Measurements from ENCODE around the gene GPATCH4. TPM values are rescaled to one million over a fixed set of nuclear protein-coding genes. Genes with fewer than 3 reads are reported as not detected.

Gene GPATCH4
- 102 and 104 TPM in 2 replicates for total RNA-seq

DNA sequence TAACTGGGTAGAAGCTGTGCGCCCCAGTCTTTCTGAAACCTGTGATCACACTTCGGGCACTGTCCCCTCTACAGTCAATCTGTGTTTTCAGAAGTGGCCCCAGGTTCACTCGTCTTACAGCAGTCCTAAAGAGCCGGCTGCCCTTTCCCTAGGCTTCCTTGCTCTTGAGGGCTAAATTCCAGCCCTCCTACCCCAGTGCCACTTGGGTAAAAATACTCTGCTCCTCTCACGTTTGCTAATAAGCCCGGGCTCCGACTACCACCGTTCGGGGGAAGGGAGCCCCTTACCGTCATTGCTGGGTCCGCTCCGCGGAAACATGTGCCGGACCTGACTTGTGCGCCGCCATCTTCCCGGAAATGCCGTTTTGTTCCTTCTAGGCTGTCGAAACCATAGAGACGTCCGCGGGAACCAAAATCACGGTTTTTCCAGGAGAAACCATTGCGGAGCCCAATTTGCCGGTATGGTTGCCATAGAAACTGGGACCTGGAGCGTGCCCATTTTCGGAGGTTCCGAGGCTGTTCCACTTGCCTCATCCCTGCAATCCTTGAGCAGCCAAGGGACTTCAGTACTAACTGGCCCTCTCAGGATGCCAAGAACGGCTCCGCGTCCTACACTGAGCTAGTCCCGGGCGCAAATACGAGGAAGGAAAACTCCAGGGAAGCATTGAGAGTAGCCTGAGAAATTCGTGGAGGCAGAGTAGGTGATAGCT lies at the start of gene GPATCH4:
Gene GPATCH4 (minus strand): TSS at position 358 of the 709 bp plus-strand sequence.
- H3K27me3 Mint-ChIP-seq (ENCODE audit: insufficient read depth), result no peaks in the 10 kb centered on the region
- H3K9me3 Mint-ChIP-seq, result no peaks in the 10 kb centered on the region
- DNase-seq (ENCODE audit: low spot score), result peak; percentile 76
- H3K36me3 Mint-ChIP-seq (ENCODE audit: low read depth), result peaks cover 30% of the 10 kb centered on the region
- peaks cover 37% of the 10 kb centered on the region for H3K4me1 Mint-ChIP-seq (ENCODE audit: low read depth)
- H3K4me3 Mint-ChIP-seq, result peak within 1 kb of the TSS; percentile 100
- intact Hi-C loops (cut with micrococcal nuclease), result loop anchor here (1.0 to 5.0 kb wide), 6 partner anchors 10 to 166 kb away; partner anchors contain the start of genes NAXE and PRCC
- H3K27ac Mint-ChIP-seq, result peak within 1 kb of the TSS; percentile 99

DNA sequence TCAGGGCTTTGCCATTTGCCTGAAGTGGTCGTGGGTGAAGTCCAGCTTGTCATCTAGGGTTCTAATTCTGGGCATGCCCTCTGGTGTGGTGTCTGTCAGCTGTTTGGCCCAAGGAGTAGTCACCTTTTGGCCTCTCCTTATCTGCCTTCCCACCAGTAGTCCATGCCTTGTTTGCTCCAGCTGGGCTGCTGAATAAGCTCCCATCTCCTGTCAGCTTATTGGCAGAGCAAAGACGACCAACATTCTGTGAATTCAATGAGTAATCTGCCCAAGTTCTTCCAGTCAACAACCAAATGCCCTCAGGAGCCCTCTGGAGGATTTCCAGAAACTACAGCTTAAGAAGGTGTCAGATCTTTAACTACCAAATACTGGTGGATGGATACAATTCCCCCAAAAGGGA lies 47.7 kb upstream of the GPATCH4 start:
- Mint-ChIP-seq H3K4me3 (no peak overlapping the region), H3K4me1 (ENCODE audit: low read depth) (peaks cover 20% of the 10 kb centered on the region), H3K27me3 (ENCODE audit: insufficient read depth) (peaks cover 60% of the 10 kb centered on the region), H3K27ac (no peak overlapping the region), H3K36me3 (ENCODE audit: low read depth) (peaks cover 2% of the 10 kb centered on the region), H3K9me3 (no peaks in the 10 kb centered on the region)
- no peak for DNase-seq (ENCODE audit: low spot score)
- intact Hi-C loops (cut with micrococcal nuclease), result no loop called here

DNA sequence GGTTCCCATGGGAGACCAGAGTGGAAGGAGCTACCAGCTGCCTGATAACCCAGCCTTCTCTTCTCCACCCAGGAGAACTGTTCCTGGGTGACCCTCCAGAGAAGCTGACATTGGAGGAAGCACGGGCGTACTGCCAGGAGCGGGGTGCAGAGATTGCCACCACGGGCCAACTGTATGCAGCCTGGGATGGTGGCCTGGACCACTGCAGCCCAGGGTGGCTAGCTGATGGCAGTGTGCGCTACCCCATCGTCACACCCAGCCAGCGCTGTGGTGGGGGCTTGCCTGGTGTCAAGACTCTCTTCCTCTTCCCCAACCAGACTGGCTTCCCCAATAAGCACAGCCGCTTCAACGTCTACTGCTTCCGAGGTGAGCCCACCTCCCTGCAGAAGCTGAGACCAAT lies 47.2 kb upstream of the GPATCH4 start:
- DNase-seq (ENCODE audit: low spot score), result no peak
- H3K9me3 Mint-ChIP-seq, result no peaks in the 10 kb centered on the region
- peaks cover 63% of the 10 kb centered on the region for H3K27me3 Mint-ChIP-seq (ENCODE audit: insufficient read depth)
- peaks cover 24% of the 10 kb centered on the region for H3K4me1 Mint-ChIP-seq (ENCODE audit: low read depth)
- no peak overlapping the region for H3K4me3 Mint-ChIP-seq
- no peak overlapping the region for H3K27ac Mint-ChIP-seq
- intact Hi-C loops (cut with micrococcal nuclease), result no loop called here
- H3K36me3 Mint-ChIP-seq (ENCODE audit: low read depth), result peaks cover 3% of the 10 kb centered on the region

DNA sequence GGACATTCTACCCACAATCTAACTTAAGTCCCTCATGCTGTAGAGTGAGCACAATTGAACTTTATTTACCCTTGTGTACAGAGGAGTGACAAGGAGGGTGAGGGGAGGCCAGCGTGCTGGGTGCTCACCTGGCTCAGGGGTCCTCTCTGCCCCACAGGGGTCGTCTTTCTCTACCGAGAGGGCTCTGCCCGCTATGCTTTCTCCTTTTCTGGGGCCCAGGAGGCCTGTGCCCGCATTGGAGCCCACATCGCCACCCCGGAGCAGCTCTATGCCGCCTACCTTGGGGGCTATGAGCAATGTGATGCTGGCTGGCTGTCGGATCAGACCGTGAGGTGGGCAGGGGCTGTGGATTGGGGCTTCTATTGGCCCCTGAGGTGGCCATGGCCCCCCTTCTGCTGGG lies 46.1 kb upstream of the GPATCH4 start:
- no peak overlapping the region for H3K4me3 Mint-ChIP-seq
- peaks cover 5% of the 10 kb centered on the region for H3K36me3 Mint-ChIP-seq (ENCODE audit: low read depth)
- H3K4me1 Mint-ChIP-seq (ENCODE audit: low read depth), result peaks cover 35% of the 10 kb centered on the region
- no peaks in the 10 kb centered on the region for H3K9me3 Mint-ChIP-seq
- intact Hi-C loops (cut with micrococcal nuclease), result no loop called here
- H3K27ac Mint-ChIP-seq, result no peak overlapping the region
- H3K27me3 Mint-ChIP-seq (ENCODE audit: insufficient read depth), result peaks cover 67% of the 10 kb centered on the region
- no peak for DNase-seq (ENCODE audit: low spot score)

DNA sequence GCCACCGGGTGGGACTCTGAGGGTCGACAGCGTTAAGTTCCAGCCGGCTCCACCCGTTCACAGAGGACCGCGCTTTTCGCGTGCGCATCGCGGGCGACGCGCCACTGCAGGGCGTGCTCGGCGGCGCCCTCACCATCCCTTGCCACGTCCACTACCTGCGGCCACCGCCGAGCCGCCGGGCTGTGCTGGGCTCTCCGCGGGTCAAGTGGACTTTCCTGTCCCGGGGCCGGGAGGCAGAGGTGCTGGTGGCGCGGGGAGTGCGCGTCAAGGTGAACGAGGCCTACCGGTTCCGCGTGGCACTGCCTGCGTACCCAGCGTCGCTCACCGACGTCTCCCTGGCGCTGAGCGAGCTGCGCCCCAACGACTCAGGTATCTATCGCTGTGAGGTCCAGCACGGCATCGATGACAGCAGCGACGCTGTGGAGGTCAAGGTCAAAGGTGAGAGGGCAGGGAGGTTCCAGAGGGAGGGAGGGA lies 45.5 kb upstream of the GPATCH4 start:
- Mint-ChIP-seq H3K27ac (no peak overlapping the region), H3K4me3 (no peak overlapping the region), H3K4me1 (ENCODE audit: low read depth) (peaks cover 37% of the 10 kb centered on the region), H3K27me3 (ENCODE audit: insufficient read depth) (peaks cover 64% of the 10 kb centered on the region), H3K9me3 (no peaks in the 10 kb centered on the region), H3K36me3 (ENCODE audit: low read depth) (peaks cover 5% of the 10 kb centered on the region)
- intact Hi-C loops (cut with micrococcal nuclease), result no loop called here
- DNase-seq (ENCODE audit: low spot score), result no peak

DNA sequence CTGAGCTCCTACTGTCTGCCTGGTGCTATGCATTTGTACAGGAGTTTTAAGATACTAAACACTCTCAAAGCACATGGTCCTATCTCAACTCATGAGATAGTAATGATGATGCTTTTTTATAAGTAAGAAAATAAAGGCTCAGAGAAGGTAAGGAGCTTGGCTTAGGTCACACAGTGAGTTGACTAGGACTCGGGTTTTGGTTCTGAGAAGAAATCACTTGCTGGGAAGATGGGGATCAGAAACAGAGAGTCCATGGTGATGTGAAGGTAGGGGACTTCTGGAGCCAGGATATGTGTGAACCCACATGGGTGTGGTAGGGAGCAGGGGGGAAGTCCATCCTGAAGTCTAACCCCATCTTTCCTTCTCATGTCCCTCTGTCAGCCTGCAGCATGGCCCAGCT lies 44.4 kb upstream of the GPATCH4 start:
- intact Hi-C loops (cut with micrococcal nuclease), result no loop called here
- Mint-ChIP-seq H3K4me1 (ENCODE audit: low read depth) (peaks cover 42% of the 10 kb centered on the region), H3K9me3 (no peaks in the 10 kb centered on the region), H3K36me3 (ENCODE audit: low read depth) (peaks cover 5% of the 10 kb centered on the region), H3K27ac (no peak overlapping the region), H3K27me3 (ENCODE audit: insufficient read depth) (peaks cover 73% of the 10 kb centered on the region), H3K4me3 (no peak overlapping the region)
- no peak for DNase-seq (ENCODE audit: low spot score)

DNA sequence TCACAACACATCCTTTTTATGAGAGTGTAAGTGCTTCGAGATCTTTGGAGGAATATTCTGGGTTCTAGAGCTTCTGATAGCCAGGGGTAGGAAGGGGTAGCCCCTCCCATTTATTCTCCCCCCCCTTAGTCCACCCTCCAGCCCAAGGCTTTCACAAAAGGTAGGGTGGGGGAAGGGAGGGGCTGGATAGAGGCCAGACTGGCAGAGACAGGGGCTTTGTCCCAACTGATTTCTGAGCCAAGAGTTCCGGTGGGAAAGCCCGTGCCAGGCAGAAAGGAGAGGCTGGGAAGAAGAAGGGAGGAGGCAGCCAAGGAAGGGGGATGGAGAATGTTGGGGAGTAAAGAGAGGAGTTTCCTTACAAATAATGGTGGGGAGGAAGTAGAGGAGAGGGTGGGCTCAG lies 43.8 kb upstream of the GPATCH4 start:
- DNase-seq (ENCODE audit: low spot score), result no peak
- Mint-ChIP-seq H3K4me1 (ENCODE audit: low read depth) (peaks cover 42% of the 10 kb centered on the region), H3K4me3 (no peak overlapping the region), H3K27ac (no peak overlapping the region), H3K27me3 (ENCODE audit: insufficient read depth) (peaks cover 75% of the 10 kb centered on the region), H3K9me3 (no peaks in the 10 kb centered on the region), H3K36me3 (ENCODE audit: low read depth) (peaks cover 5% of the 10 kb centered on the region)
- intact Hi-C loops (cut with micrococcal nuclease), result no loop called here

DNA sequence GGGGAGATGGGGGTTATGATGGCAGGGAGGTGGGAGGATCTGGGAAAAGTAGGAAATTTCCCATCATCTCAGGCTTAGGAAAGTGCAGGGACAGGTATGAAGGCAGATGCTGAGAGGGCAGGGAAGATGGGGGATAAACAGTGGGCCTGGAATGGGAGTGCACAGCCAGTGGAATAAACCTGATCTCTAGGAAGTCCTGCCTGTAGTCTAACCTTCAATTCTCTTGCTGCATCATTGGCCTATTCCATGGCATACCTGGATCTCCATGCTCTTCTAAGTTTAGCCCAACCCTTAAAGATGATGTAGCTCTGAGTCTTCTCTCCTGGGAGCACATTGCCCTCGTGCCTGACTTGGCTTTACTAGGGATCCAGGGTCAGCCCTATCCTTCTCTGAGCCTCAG lies 43.4 kb upstream of the GPATCH4 start:
- H3K4me1 Mint-ChIP-seq (ENCODE audit: low read depth), result peaks cover 42% of the 10 kb centered on the region
- H3K27ac Mint-ChIP-seq, result no peak overlapping the region
- H3K4me3 Mint-ChIP-seq, result peak overlapping the region; percentile 16
- no peak for DNase-seq (ENCODE audit: low spot score)
- intact Hi-C loops (cut with micrococcal nuclease), result loop anchor here (1.0 kb wide), 1 partner anchor 17 kb away; no protein-coding TSS in a partner anchor
- peaks cover 5% of the 10 kb centered on the region for H3K36me3 Mint-ChIP-seq (ENCODE audit: low read depth)
- peaks cover 77% of the 10 kb centered on the region for H3K27me3 Mint-ChIP-seq (ENCODE audit: insufficient read depth)
- H3K9me3 Mint-ChIP-seq, result no peaks in the 10 kb centered on the region

DNA sequence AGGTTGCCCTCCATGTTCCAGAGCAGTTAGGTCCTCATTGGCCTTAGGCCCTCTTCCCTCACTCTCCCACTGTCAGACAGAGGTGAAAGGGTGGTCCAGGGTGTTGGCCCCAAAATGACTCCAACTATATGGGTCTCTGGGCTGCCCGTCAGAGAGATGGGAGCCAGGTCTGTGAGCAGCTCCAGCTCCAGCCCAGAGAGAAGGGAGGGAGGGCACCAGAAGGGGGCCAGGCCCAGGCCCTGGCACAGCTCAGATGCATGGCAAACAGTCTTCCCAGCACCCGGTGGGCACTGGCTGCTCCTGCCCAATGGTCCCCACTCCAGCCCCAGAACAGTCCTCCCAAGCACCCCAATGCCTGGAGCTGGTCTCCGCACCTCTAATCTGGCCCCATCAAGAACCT lies 42.9 kb upstream of the GPATCH4 start:
- peaks cover 42% of the 10 kb centered on the region for H3K4me1 Mint-ChIP-seq (ENCODE audit: low read depth)
- intact Hi-C loops (cut with micrococcal nuclease), result loop anchor here (1.0 kb wide), 1 partner anchor 17 kb away; no protein-coding TSS in a partner anchor
- H3K36me3 Mint-ChIP-seq (ENCODE audit: low read depth), result peaks cover 5% of the 10 kb centered on the region
- no peaks in the 10 kb centered on the region for H3K9me3 Mint-ChIP-seq
- DNase-seq (ENCODE audit: low spot score), result no peak
- peaks cover 79% of the 10 kb centered on the region for H3K27me3 Mint-ChIP-seq (ENCODE audit: insufficient read depth)
- H3K4me3 Mint-ChIP-seq, result no peak overlapping the region
- H3K27ac Mint-ChIP-seq, result no peak overlapping the region

DNA sequence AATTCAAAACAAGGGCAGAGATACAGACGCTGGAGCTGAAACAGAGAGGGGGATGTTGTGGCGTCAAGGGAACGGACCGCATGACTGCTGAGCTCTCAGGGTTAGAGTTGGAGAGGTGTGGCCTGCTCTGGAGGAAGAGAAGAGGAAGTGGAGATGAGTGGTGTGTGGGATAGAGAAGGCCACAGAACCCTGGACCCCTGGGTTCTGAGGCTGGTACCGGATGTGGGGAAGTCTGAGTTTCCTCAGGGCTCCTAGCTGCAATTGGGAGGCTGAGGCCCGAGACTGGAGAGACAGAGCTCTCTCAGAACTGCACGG lies 42.5 kb upstream of the GPATCH4 start:
- Mint-ChIP-seq H3K27me3 (ENCODE audit: insufficient read depth) (peaks cover 79% of the 10 kb centered on the region), H3K4me1 (ENCODE audit: low read depth) (peaks cover 42% of the 10 kb centered on the region), H3K9me3 (no peaks in the 10 kb centered on the region), H3K4me3 (peak overlapping the region; percentile 3), H3K36me3 (ENCODE audit: low read depth) (peaks cover 5% of the 10 kb centered on the region), H3K27ac (peak overlapping the region; percentile 0)
- DNase-seq (ENCODE audit: low spot score), result peak; percentile 46
- intact Hi-C loops (cut with micrococcal nuclease), result loop anchor here (1.0 kb wide), 1 partner anchor 16 kb away; no protein-coding TSS in a partner anchor

DNA sequence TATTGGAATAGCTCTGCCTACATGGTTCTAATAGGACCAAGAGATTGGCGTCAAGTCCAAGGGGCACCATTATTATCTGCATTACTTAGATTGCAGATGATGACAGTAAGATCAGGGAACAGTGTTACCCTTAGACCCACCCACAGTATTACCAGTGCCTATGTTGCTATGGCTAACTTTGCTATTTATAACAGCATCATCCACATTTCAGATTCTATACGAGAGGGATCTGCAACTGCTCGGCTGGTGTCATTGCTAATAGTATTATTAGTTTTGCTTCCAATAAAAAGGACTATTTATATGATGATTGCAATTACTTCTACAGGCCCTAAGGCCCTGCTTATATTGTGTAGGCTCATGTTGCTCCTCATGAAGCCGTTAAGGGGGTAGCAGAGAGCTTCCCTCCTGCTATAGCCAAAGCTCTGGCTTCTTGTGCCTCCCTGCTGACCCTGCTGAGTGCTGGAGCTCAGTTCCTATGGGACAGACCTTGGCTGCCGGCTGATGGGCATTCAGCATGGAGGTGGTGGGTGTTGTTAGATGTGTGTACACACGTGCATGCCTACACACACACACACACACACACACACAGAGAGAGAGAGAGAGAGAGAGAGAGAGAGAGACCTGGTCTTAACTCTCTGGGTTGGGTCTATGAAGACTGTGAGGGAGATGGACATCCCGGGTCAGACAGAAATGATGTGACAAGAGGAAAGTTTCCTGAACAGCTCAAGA lies 41.9 kb upstream of the GPATCH4 start:
- peak overlapping the region; percentile 0 for H3K27ac Mint-ChIP-seq
- DNase-seq (ENCODE audit: low spot score), result no peak
- intact Hi-C loops (cut with micrococcal nuclease), result no loop called here
- H3K4me3 Mint-ChIP-seq, result peak overlapping the region; percentile 45
- peaks cover 42% of the 10 kb centered on the region for H3K4me1 Mint-ChIP-seq (ENCODE audit: low read depth)
- peaks cover 5% of the 10 kb centered on the region for H3K36me3 Mint-ChIP-seq (ENCODE audit: low read depth)
- H3K9me3 Mint-ChIP-seq, result no peaks in the 10 kb centered on the region
- peaks cover 81% of the 10 kb centered on the region for H3K27me3 Mint-ChIP-seq (ENCODE audit: insufficient read depth)

DNA sequence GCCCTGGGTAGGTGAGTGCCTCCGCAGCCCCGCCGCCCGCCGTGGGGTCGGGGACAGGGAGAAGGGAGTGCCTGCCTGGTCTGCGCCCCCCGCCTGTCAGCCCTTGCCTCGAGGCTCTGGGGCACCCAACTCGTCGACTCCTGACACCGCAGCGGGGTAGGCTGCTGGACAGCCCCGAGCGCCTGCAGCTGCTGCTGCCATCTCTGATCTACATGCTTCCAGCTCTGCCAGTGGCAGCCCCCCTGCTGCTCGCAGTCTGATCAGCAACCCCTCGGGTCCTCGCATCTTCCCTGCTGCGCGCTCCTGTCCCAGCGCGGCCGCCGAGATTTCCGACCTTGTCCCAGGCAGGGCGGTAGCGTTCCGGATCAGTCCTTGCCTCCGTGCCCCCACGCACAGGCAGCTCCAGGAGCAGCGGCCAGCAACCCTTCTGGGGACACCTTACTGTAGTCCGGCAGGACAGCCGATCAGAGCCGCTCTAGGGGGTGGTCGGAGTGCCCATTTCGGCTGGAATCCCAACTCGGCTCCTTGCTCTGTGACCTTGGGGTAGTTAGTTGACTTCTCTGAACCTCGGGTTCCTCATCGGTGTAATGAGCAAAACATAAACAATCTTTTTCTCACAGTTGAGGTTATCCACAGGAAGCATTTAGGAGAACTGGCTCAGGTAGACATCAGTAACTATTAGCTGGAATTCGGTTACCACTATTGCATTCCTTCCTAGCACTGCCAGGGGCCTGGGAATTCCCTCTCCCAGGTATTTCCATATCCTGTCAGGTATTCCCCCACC lies 41.2 kb upstream of the GPATCH4 start:
- Mint-ChIP-seq H3K27ac (no peak overlapping the region), H3K36me3 (ENCODE audit: low read depth) (peaks cover 5% of the 10 kb centered on the region), H3K4me1 (ENCODE audit: low read depth) (peaks cover 42% of the 10 kb centered on the region), H3K9me3 (no peaks in the 10 kb centered on the region), H3K27me3 (ENCODE audit: insufficient read depth) (peaks cover 78% of the 10 kb centered on the region), H3K4me3 (peak overlapping the region; percentile 45)
- DNase-seq (ENCODE audit: low spot score), result no peak
- intact Hi-C loops (cut with micrococcal nuclease), result no loop called here

Measured in activated T-helper 1 cell treated with anti-CD3 and anti-CD28 coated beads, Interleukin-12 subunit alpha, Interleukin-12 subunit beta, Interleukin-2, Interleukin-4 antibody, amounts not matched to agents 30 ng/mL and 10 ng/mL and 1 ng/mL, durations not matched to agents 14 hours and 24 hours and 36 hours (primary cell).